Natural killer cell treated with Interleukin-12 subunit alpha and Interleukin-12 subunit beta and Interleukin-15 and Interleukin-18, amount 100 ng/mL, for 72 hours (primary cell): Measurements from ENCODE around the gene TCFL5. TPM values are rescaled to one million over a fixed set of nuclear protein-coding genes. Genes with fewer than 3 reads are reported as not detected.

Experiments
- ATAC-seq, 2 donors: fragments of 150-1000 bp; cut with Tn5 transposase in 1 of 2; sonication (Bioruptor Pico), chemical (Tn5 transposase) in 1 of 2; 2 replicates each; pipeline ENCODE4 v1.10.0; 2021
- DNase-seq: peaks from one replicate; pipeline ENCODE4 v3.0.0; 2022; ENCODE audit warnings: low spot score
- H3K27ac Mint-ChIP-seq, 2 donors: 1 replicate in 1 of 2; 2 replicates in 1 of 2; pipeline ENCODE4 v1.8.0; 2022; ENCODE audit warnings: mixed read lengths in 2 of 2, mild to moderate bottlenecking in 1 of 2, moderate library complexity in 1 of 2
- H3K27me3 Mint-ChIP-seq, 2 donors: 1 replicate in 1 of 2; 2 replicates in 1 of 2; pipeline ENCODE4 v1.8.0; 2022; ENCODE audit warnings: mixed read lengths in 2 of 2
- H3K36me3 Mint-ChIP-seq: one replicate; pipeline ENCODE4 v1.8.0; 2022; ENCODE audit warnings: mixed read lengths
- H3K4me1 Mint-ChIP-seq, 2 donors: 1 replicate in 1 of 2; 2 replicates in 1 of 2; pipeline ENCODE4 v1.8.0; 2022; ENCODE audit warnings: low read depth in 2 of 2, mixed read lengths in 2 of 2, mild to moderate bottlenecking in 1 of 2
- H3K4me3 Mint-ChIP-seq: one replicate; pipeline ENCODE4 v1.8.0; 2022; ENCODE audit warnings: mixed read lengths
- H3K9me3 Mint-ChIP-seq: 2 replicates; pipeline ENCODE4 v1.8.0; 2022; ENCODE audit warnings: mixed read lengths
- total RNA-seq, 2 donors: library from RNA; stranded (reverse); gene quantifications; one replicate each; pipeline ENCODE4 v1.2.3, GENCODE V29; 2022

TCFL5 gene
- total RNA-seq, 2 donors from 2014 or later = 4.1 to 5.9 TPM

- H3K36me3 Mint-ChIP-seq = no peaks in the 10 kb centered on the region
- no peak overlapping the region for H3K4me3 Mint-ChIP-seq
- H3K9me3 Mint-ChIP-seq = no peaks in the 10 kb centered on the region
- H3K27ac Mint-ChIP-seq = no peak overlapping the region
- peaks cover 0 to 2% of the 10 kb centered on the region in 2 donors for H3K27me3 Mint-ChIP-seq
- peaks cover 0 to 16% of the 10 kb centered on the region in 2 donors for H3K4me1 Mint-ChIP-seq
- ATAC-seq (no peak), DNase-seq (no peak)
These were observed 50.3 kb downstream of the TCFL5 start for GRCh38 chr20:62811320-62811719.

GRCh38 chr20:62809530-62810428 is 51.8 kb downstream of the TCFL5 start:
- H3K9me3 Mint-ChIP-seq = no peaks in the 10 kb centered on the region
- DNase-seq (no peak), ATAC-seq (no peak)
- no peak overlapping the region for H3K27ac Mint-ChIP-seq
- no peaks in the 10 kb centered on the region for H3K36me3 Mint-ChIP-seq
- peaks cover 0 to 17% of the 10 kb centered on the region in 2 donors for H3K4me1 Mint-ChIP-seq
- no peak overlapping the region for H3K4me3 Mint-ChIP-seq
- H3K27me3 Mint-ChIP-seq = no peaks in the 10 kb centered on the region

GRCh38 chr20:62808211-62808865 is 53.3 kb downstream of the TCFL5 start:
- H3K27ac Mint-ChIP-seq = no peak overlapping the region
- H3K9me3 Mint-ChIP-seq = no peaks in the 10 kb centered on the region
- DNase-seq (peak; percentile 76), ATAC-seq (peak; percentile 50 to 54)
- peaks cover 5 to 22% of the 10 kb centered on the region in 2 donors for H3K4me1 Mint-ChIP-seq
- H3K27me3 Mint-ChIP-seq = no peaks in the 10 kb centered on the region
- H3K36me3 Mint-ChIP-seq = no peaks in the 10 kb centered on the region
- H3K4me3 Mint-ChIP-seq = peak overlapping the region; percentile 6

- Mint-ChIP-seq H3K4me3 (no peak overlapping the region), H3K27ac (no peak overlapping the region), H3K27me3 (no peaks in the 10 kb centered on the region), H3K4me1 (peaks cover 5 to 22% of the 10 kb centered on the region in 2 donors), H3K36me3 (no peaks in the 10 kb centered on the region), H3K9me3 (no peaks in the 10 kb centered on the region)
- no peak for DNase-seq
- ATAC-seq = no peak
These were observed 54.0 kb downstream of the TCFL5 start for GRCh38 chr20:62807444-62808210.

- DNase-seq (no peak), ATAC-seq (no peak)
- H3K4me3 Mint-ChIP-seq = peak overlapping the region; percentile 79
- H3K27me3 Mint-ChIP-seq = no peaks in the 10 kb centered on the region
- H3K27ac Mint-ChIP-seq = peak overlapping the region; percentile 37 to 78
- H3K4me1 Mint-ChIP-seq = peaks cover 5 to 20% of the 10 kb centered on the region in 2 donors
- no peaks in the 10 kb centered on the region for H3K9me3 Mint-ChIP-seq
- no peaks in the 10 kb centered on the region for H3K36me3 Mint-ChIP-seq
These were observed 55.1 kb downstream of the TCFL5 start for GRCh38 chr20:62806383-62807050.

GRCh38 chr20:62805711-62806382 is 55.8 kb downstream of the TCFL5 start:
- H3K36me3 Mint-ChIP-seq = no peaks in the 10 kb centered on the region
- H3K4me1 Mint-ChIP-seq = peaks cover 5 to 20% of the 10 kb centered on the region in 2 donors
- H3K4me3 Mint-ChIP-seq = peak overlapping the region; percentile 79
- no peaks in the 10 kb centered on the region for H3K9me3 Mint-ChIP-seq
- ATAC-seq = peak in 1 of 2 donors; percentile 1
- no peaks in the 10 kb centered on the region for H3K27me3 Mint-ChIP-seq
- peak overlapping the region; percentile 37 to 78 for H3K27ac Mint-ChIP-seq
- DNase-seq = no peak

- Mint-ChIP-seq H3K27ac (peak overlapping the region; percentile 90 to 95), H3K4me3 (peak overlapping the region; percentile 79), H3K27me3 (no peaks in the 10 kb centered on the region), H3K4me1 (peaks cover 5 to 20% of the 10 kb centered on the region in 2 donors), H3K36me3 (no peaks in the 10 kb centered on the region), H3K9me3 (no peaks in the 10 kb centered on the region)
- ATAC-seq = peak; percentile 44 to 61
- DNase-seq = no peak
These were observed 56.4 kb downstream of the TCFL5 start for GRCh38 chr20:62805155-62805710.

GRCh38 chr20:62804627-62805154 is 56.9 kb downstream of the TCFL5 start, which contains the start of gene OGFR:
TSS of gene OGFR (plus strand) at chr20:62804835. CDS start at chr20:62804860, 25 bp downstream.
- H3K4me3 Mint-ChIP-seq = peak within 1 kb of the TSS; percentile 90
- peak; percentile 76 to 87 for ATAC-seq
- H3K4me1 Mint-ChIP-seq = peaks cover 5 to 20% of the 10 kb centered on the region in 2 donors
- no peaks in the 10 kb centered on the region for H3K9me3 Mint-ChIP-seq
- DNase-seq = peak; percentile 84
- peak within 1 kb of the TSS; percentile 90 to 95 for H3K27ac Mint-ChIP-seq
- H3K36me3 Mint-ChIP-seq = no peaks in the 10 kb centered on the region
- H3K27me3 Mint-ChIP-seq = no peaks in the 10 kb centered on the region

- H3K36me3 Mint-ChIP-seq = peaks cover 2% of the 10 kb centered on the region
- H3K4me3 Mint-ChIP-seq = peak overlapping the region; percentile 90
- no peaks in the 10 kb centered on the region for H3K27me3 Mint-ChIP-seq
These were observed 57.5 kb downstream of the TCFL5 start for GRCh38 chr20:62804021-62804626.

GRCh38 chr20:62802026-62802712 is 59.5 kb downstream of the TCFL5 start:
- DNase-seq = no peak
- no peak for ATAC-seq
- Mint-ChIP-seq H3K27ac (peak overlapping the region in 1 of 2 donors; percentile 41), H3K4me1 (peaks cover 12 to 26% of the 10 kb centered on the region in 2 donors), H3K27me3 (no peaks in the 10 kb centered on the region), H3K9me3 (no peaks in the 10 kb centered on the region), H3K36me3 (peaks cover 9% of the 10 kb centered on the region), H3K4me3 (no peak overlapping the region)

More at GRCh38 chr20:62804021-62804626, 57.5 kb downstream of the TCFL5 start:
- ATAC-seq (no peak), DNase-seq (no peak)
- no peaks in the 10 kb centered on the region for H3K9me3 Mint-ChIP-seq
- H3K4me1 Mint-ChIP-seq = peaks cover 5 to 20% of the 10 kb centered on the region in 2 donors
- peak overlapping the region; percentile 90 to 95 for H3K27ac Mint-ChIP-seq

- Mint-ChIP-seq H3K4me1 (peaks cover 12 to 21% of the 10 kb centered on the region in 2 donors), H3K27ac (peak overlapping the region in 1 of 2 donors; percentile 41), H3K4me3 (no peak overlapping the region), H3K36me3 (peaks cover 9% of the 10 kb centered on the region), H3K9me3 (no peaks in the 10 kb centered on the region), H3K27me3 (no peaks in the 10 kb centered on the region)
- DNase-seq (no peak), ATAC-seq (no peak)
These were observed 60.2 kb downstream of the TCFL5 start for GRCh38 chr20:62801284-62802010.
